Globus pallidus (tissue), 1 donor: ENCODE results near the gene ZXDC.

Experiments used
- DNase-seq: peaks from one replicate; pipeline ENCODE4 v3.0.0-alpha.2; 2015; ENCODE audit warnings: low spot score

The ZXDC gene

DNA sequence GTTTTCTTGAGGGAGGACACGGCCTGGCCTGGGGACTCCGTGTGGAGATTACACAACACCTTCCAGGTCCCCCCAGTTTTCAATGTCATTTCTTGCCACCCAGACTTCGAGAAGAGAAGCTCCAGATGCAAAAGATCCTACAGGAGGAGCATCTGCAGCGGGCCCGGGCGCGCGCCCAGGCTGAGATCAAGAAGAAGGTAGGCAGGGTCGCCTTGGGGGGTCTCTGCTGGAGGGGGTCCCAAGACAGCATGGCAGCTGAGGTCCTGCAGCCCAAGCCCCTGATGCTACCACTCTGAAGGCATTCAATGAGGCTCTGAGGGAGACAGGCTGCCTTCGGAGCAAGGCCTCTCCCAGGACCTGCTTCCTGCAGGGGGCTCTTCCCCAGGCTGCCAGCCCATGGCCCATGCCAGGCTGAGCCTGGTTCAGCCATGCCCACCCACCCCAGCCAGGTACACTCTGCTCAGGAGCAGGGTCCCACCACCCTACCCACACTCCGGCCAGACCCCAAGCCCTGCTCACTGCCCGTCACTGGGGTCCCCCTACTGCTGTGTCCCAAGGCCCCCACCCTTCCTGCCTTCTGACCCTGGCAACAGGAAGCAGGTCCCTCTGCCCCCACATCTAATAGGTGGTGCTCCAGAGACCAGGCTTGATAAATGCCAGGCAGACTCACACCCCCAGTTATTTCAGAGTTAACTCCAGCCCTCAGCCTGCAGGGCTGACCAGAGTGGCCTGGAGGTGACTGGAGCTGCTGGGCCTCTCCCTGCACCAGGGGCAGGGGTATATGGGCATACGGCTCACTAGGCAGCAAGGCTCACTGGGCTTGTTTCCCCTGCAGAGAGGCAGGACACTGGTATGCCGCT, 40.0 kb downstream of the ZXDC start:
- DNase-seq: no peak

DNA sequence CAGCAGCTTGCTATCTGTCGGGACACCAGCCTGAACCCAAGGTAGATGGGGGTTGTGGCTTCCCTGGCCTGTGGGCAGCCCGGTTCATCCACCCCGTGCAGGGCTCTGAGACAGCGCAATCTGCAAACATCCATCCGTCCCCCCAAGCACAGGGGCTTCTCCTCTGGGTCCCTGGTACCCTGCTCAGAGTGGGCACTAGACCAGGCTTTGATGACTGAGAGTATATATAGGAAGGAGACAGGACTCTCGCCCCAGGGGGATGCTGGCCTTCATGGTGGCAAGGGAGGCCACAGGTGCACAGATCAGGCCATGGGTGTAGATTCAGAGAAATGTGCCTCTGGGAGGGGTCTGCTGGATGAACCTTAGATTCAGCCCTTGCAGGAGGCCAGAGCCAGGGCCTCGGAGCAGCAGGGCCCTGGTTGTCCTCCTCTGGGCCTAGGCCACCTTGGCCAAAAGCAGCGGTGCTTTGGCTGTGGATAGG, 40.7 kb downstream of the ZXDC start:
- DNase-seq: no peak

DNA sequence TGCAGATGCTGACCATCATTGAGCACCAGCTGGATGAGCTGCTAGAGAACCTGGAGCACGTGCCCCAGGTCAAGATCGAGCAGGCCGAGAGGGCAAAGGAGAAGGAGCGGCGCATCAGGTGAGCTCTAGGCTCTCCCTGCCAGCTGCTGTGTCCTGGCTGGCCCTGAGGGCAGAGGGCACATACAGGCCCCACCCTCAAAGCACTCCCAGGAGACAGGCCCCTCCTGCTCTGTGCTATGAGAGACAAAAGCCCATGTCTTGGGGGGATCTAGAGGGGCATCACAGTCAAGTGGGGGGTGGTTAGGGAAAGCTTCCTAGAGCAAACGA, 41.5 kb downstream of the ZXDC start:
- no peak for DNase-seq

DNA sequence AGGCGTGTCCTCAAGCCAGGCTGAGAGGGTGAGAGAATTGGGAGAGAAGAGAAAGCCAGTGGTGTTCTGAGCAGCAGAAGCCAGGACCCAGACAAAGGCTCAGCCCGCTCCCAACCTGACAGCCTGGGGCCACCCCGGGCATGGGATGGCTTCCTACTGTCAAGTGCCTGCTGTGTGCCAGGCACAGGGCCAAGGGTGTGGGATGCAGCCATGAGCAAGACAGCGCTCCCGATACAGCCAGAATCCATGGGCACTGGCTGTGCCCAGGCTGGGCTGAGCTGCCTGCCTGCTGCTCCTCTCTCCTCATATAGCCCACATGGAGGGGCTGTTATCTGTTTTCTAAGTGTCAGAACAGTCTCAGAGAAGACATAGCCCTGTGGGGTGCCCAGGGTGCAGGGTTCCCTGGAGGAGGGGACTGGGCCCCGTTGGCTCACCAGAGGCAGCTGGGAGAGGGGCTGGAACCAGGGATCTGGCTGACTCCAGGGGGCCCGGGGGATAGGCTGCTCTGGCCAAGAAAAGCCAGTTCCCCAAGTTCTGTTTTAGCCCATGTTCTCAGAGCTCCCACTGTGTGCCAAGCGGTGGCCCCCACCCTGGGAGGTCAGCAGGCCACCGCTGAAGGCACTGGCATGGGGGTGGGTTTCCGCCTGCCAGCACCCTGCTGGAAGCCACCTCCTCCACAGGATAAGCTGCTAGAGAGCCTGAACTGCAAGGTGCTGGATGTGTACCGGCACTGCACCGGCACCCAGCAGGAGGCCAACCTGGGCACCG, 42.0 kb downstream of the ZXDC start:
- no peak for DNase-seq

DNA sequence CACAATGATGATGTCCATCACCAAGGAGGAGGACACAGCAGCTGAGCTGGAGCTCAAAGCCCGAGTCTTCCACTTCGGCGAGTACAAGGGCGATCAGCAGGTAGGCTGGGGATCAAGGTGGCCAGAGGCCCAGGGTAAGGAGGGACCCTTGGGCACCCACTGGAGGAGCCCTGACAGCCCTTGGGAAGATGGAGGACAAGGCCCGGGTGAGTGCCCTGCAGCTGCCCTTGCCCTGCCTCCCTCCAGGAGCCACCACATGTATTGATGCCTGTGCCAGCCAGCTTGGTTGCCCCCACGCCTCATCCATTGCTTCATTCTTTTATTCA, 42.6 kb downstream of the ZXDC start:
- DNase-seq: no peak

DNA sequence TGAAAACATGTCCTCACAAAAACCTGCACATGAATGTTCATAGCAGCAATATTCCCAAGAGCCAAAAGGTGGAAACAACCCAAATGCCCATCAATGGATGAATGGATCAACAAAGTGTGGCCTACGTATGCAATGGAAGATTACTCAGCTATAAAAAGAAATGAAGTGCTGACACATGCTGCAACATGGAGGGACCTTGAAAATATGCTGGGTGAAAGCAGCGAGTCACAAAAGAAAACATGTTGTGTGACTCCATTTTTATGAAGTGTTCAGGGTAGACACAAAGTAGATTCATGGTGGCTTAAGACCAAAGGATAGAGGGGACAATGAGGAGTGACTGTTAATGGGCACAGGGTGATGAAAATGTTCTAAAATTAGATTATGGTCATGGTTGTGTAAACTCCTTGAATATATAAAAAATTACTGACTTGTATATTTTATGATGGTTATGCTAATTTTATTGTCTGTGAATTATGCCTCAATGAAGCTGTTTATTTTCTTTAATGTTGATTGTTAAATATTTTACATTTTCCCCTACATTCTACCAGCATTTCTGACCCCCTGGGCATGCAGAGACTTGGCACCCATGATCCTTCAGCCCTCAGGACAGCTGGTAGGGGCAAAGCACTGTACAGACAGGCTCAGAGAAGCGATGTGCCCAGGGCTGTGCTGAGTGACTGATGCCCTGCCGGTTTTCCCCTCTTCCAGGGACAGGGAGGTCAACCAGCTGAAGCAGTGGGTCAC, 43.2 kb downstream of the ZXDC start:
- no peak for DNase-seq

DNA sequence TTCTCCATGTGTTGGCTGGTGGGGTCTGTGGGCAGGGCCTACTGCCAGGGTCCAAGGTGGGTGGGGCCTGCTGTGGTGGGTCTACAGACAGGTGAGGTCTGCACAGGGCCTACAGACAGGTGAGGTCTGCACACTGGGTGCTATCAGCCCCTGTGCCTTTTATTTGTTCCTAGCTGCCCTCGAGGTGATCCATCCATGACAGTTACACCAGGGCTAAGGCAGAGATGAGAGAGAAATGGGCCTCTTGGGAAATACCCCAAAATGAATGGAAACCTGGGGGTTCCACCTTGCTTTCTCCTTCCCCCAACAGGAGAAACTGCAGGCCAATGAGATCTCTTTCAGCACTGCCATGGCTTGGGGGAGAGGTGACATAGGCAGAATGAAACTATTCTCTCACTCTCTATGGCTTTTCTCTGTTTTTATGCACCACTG, 44.6 kb downstream of the ZXDC start:
- DNase-seq: no peak

DNA sequence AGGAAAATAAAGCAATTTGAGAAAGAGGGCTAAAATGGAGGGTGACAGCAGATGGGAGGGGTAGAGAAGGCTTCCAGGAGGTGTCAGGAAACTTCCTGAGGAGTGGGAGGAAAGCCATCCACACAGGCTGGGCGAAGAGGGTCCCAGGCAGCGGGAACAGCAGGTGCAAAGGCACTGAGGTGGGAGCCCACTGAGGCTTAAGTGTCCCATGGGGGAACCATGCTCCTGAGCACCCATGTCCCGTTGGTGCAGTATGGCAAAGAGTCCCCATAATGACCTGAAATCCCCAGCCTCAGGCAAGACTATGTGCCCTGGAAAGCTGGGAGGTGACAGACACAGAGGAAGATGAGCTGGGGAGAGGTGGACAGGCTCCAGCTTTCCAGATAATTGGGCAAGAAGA, 50.9 kb downstream of the ZXDC start:
- no peak for DNase-seq

DNA sequence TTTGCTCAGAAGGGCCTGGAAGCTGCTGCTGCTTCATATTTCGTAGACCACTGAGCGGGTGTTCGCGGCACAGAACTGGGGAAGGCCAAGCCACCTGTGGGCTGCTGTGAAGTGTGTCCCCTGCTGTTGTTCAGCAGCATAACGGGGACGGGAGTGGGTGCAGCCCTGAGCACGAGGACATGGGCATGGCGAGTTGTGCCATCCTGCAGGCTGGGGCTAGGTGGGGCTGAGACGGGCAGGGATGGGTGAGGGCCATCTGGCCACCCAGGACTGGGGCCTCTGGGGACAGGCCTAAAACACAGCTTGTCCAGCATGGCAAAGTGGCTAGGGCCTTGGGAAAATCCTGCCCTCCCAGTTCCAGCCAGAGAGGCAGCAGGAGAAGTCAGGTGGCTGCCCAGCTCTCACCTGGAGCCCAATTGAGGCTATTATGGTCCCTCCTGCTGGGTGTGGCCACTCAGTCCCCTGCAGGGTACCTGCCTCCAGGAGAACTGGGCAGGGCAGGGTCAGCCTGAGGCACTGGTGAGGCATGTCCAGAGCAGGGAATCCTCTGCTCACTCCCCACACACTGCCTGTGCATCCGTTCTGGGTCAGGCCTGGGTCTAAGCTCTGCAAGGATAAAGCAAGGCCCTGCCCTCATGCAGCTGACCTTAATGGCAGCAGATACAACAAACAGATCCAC, 51.5 kb downstream of the ZXDC start:
- no peak for DNase-seq

DNA sequence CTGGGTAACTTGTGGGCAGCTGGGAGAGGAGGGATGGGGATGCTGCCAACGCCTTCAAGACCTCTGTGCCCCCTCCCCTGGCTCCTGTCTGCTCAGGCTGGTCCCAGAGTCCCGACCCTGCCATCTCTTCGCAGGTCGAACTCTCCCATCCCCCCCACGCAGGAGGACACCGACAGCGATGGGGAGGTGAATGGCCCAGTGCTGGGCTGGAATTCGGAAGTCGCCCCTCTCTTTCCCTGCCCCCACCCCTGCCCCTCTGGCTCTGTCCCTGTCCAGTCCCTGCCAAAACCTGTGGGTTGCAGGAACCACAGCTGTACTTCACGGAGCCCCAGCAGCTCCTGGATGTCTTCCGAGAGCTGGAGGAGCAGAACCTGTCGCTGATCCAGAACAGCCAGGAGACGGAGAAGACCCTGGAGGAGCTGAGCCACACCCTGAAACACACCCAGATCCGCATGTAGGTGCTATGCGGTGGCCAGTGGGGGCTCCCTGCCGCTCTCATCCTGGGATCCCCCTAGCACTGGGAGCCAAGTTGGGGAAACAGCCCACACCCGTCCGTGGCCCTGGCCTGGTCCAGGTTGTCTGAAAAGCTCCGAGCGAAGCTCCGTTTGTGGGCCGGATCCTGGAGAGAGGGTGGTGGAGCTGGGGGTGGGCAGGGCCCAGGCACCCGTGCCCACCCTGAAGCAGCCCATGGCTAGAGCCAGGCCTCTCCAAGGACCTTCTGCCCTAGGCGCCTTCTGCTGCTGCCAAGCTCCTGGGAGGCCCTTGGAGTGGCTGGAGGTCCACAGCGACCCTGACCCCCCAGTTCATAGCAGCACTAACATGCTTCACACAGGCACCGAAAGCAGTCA, 52.3 kb downstream of the ZXDC start:
- DNase-seq: no peak

DNA sequence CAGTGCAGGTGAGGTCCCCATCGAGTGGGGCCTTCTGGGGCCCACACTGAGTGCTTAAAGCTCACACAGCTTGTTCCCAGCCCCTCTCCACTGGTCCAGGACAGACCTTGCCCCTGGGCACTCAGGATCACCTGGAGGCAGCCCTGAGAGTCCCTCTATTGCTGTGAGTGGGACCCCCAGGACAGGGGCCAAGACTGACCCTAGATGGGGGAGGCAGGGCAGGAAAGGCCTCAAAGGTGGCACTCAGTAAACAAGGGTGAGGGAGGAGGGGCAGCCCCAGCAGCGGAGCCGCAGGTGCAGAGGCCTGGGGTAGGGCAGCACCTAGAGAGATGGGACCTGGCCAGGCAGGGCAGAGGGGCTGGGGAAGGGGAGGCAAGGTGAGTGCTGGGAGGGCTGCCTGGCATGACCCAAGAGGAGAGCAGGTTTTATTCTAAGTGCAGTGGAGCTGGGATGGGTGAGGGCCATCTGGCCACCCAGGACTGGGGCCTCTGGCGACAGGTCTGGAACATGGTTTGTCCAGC, 53.1 kb downstream of the ZXDC start:
- no peak for DNase-seq

DNA sequence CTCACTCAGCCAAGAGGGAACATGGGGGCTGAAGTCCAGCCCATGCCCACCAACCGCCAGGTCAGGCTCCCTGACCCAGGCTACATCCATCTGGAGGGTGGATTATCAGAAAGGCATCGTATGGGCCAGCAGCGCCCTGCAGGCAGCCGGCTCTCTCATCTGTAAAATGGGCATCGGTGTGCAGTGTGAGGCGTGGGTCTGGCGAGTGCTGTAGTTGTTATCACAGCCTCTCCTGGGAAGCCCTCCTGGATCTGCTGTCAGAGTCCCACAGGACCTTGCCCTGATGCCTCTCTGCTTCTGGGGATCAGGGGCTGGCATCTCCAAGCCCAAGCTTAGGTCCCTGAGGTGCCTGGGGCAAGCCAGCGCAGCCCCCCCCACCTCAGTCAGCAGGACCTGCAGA, 53.6 kb downstream of the ZXDC start:
- no peak for DNase-seq

DNA sequence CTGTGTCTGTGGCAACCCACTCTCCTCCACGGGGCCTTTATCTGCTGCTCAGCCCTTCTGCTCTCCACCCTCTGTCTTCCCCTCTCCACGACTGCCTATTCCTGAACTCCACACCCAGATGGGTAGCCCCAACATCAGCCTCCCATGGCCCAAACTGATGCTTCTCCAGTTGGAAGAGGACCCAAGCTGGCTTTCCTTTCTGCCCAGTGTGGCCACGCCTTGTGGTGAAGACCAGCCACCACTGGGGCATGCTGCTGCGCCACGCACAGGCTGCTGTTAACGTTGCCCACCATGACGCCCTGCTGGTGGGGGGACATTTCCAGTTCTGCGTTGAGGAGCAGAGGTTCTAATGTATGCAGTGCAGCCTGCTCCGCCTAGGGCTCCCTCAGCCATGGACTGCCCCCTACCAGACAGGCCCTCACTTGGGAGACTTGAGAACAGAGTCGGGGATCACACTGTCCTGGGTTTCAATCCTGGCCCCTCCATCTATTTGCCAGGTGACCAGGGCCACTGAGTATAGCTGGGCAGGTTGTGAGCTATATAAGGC, 54.0 kb downstream of the ZXDC start:
- DNase-seq: no peak

DNA sequence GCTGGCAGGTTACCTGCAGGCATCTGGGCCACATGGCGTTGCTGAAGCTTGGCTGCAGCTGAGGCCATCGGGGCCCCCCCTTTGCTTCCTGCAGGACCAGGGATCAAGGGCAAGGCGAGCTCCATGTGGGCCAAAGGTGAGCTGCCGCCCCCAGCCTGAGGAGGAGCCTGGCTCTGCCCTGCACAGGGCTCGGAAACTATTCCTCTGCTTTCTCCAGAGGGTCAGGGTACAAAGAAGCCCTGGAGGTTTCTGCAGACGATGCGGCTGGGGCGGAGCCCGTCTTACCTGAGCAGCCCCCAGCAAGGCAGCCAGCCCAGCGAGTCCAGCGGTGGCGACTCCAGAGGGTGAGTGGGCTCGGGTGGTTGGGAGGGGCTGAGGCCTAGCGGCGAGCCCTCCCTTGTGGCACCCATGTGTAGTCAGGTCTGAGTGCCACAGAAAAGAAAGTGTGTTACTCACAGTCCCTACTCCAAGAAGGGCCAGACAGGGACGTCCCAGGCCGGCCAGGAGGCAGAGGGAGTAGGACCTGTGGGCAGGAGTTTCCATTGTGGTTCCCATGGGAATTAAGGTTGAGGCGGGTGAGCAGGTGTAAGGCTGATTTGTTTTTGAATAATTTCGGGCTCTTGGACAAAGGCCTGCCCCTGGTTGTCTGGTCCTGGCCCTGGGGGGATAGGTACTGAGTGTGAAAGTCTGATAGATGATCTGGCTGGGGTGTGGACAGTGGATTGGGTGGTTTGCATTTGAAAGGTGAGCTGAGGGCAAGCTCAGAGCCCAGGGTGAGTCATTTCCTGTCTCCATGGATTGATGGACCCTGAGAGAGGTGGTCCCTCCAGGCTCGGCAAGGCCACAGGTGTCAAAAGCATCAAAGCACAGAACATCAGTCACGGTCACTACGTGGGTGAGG, 55.6 kb downstream of the ZXDC start:
- DNase-seq: no peak

DNA sequence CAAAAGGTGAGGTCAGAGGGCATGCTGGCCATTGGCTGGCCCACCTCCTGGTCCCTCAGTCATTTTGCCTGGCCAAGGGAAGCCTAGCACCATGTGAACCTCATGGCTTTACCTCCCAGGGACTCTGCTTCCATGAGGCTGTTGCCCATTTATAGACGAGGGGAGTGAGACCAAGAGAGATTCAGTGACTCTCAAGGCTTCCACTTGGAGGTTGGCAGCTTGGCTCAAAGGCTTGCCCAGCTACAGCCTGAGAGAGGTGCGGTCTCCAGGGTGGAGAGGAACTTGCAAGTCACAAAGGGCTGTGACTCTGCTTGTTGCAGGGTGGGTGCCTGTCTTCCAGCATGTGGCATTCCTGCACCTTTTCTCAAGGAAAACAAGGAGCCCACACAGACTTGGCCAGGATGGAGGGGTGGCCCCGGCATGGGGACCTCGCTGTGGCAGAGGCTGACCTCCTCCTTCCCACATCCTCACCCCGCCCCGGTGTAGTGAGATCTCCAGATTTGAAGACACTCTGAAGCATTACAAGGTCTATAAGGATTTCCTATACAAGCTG, 56.5 kb downstream of the ZXDC start:
- no peak for DNase-seq

DNA sequence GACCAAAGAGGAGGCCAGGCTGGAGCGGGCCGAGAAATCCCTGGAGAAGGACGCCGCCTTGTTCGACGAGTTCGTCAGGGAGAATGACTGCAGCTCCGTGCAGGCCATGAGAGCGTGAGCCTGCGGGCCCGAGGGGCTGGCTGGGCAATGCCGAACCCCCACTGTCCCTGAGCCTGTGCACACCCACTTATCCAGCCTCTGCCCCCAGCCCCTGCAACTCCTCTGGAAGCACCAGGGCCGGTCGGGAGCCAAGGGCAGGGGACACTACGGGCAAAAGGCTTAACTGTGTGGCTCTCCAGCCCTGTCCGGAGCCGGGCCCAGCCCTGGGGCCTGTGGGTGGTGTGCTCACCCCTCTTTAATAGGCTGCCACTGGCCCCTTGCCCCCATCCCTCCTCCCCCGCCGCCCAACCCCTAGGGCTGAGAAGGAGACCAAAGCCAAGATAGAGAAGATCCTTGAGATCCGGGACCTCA, 57.0 kb downstream of the ZXDC start:
- no peak for DNase-seq

DNA sequence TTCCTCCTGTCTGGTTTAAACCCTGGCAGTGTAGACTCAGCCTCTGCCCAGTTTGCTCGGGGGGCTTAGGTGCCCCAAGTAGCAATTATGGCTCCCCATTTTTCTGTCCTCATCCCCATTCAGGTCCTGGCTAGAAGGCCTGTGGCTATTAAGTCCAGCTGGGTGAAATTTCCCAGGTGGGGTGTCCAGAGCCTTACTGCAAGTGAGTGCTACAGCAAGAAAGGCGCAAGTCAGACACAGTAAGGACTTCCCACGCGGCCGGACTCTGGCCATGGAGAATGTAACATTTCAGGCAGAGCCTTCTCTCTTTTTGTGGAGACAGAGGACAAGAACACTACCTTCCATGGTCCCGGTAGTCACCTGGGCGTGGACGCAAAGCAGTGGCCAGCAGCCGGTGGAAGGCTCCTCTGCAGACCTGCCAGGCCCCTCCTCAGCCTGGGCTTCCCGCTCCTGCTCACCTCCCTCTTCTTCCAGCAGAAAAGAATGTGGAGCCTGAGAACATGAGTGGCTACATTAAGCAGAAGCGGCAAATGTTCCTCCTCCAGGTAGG, 57.6 kb downstream of the ZXDC start:
- DNase-seq: no peak

DNA sequence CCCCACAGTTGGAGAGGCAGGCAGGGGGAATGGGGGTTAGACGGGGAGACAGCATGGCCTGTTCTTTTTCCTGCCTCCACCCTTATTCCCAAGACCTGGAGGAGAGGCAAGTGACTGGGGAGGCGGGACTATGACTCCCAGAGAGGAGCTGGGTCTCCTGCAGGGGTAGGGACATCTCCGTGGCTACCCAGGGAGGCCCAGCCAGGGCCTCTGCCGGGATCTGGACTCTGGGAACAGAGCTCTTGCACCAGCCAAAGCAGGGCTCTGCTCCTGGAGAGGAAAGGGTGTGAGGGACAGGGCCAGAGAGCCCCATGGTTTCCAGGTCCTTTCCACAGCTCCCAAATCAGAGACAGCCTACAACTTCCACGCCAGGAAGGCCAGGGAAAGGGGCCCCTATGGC, 58.2 kb downstream of the ZXDC start:
- DNase-seq: no peak

DNA sequence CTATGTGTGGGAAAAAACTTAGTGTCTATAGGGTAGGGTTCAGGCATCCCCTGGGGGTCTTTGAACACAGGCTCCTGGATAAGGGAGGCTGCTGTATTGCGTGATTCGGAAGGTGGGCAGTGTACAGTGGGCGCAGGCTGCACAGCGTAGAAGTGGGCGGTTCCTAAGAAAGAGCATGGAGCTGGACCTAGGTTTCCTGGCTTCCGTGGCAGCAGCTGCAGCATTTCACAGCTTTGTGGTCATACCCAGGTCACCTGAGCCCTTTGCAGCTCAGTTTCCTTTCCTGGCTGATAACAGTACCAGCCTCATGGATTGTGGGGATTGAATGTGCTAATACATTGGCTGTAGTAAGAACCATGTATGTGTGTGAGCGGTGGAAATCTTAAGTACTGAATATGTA, 58.7 kb downstream of the ZXDC start:
- DNase-seq: no peak
